HepG2 (cell line): ENCODE data around the gene GCC1. TPM values are rescaled to one million over a fixed set of nuclear protein-coding genes. Genes with fewer than 3 reads are reported as not detected.

Source experiments
- ARNTL ChIP-seq: sonication (generic); formaldehyde crosslinking; IDR thresholded peaks from 2 replicates; pipeline ENCODE4 v1.4.0; 2020; ENCODE audit warnings: mild to moderate bottlenecking, missing genetic modification reagents
- ATRX ChIP-seq: sonication (generic); formaldehyde crosslinking; IDR thresholded peaks from 2 replicates; pipeline ENCODE4 v1.4.0; 2020; ENCODE audit warnings: missing genetic modification reagents, borderline replicate concordance
- HNF4G ChIP-seq, 2 experiments: sonication (generic) in 1 of 2; formaldehyde crosslinking in 1 of 2; IDR thresholded peaks; 2 replicates each; pipeline versions ENCODE4 v1.4.0 to v1.6.1; 2011 to 2020; ENCODE audit warnings: borderline replicate concordance in 2 of 2, low read depth in 2 of 2, mild to moderate bottlenecking in 2 of 2, low read length in 1 of 2, missing genetic modification reagents in 1 of 2, moderate library complexity in 1 of 2
- HOXA3 ChIP-seq: sonication (generic); formaldehyde crosslinking; IDR thresholded peaks from 2 replicates; pipeline ENCODE4 v1.5.0; 2020; ENCODE audit warnings: missing genetic modification reagents
- NFATC3 ChIP-seq: sonication (generic); formaldehyde crosslinking; IDR thresholded peaks from 2 replicates; pipeline ENCODE4 v1.5.1; 2020; ENCODE audit warnings: mild to moderate bottlenecking, missing genetic modification reagents
- POLR2AphosphoS5 ChIP-seq: IDR thresholded peaks from 2 replicates; pipeline ENCODE4 v1.6.1; 2012; ENCODE audit warnings: low read depth, low read length
- SATB2 ChIP-seq: sonication (generic); formaldehyde crosslinking; IDR thresholded peaks from 2 replicates; pipeline ENCODE4 v1.5.0; 2020; ENCODE audit warnings: missing genetic modification reagents
- U2AF1 ChIP-seq: fragments of 200-400 bp; formaldehyde crosslinking; optimal IDR thresholded peaks from 2 replicates; pipeline ENCODE3; 2017; ENCODE audit warnings: mild to moderate bottlenecking, low read depth, low read length
- ZBTB20 ChIP-seq: sonication (generic); formaldehyde crosslinking; IDR thresholded peaks from 2 replicates; pipeline ENCODE4 v1.8.1; 2023; ENCODE audit warnings: missing genetic modification reagents, low read depth, mild to moderate bottlenecking, borderline replicate concordance
- ZFP41 ChIP-seq: sonication (generic); formaldehyde crosslinking; IDR thresholded peaks from 2 replicates; pipeline ENCODE4 v1.4.0; 2020; ENCODE audit warnings: mild to moderate bottlenecking, missing genetic modification reagents, borderline replicate concordance
- ZNF10 ChIP-seq: sonication (generic); formaldehyde crosslinking; IDR thresholded peaks from 2 replicates; pipeline ENCODE4 v1.4.0; 2020; ENCODE audit warnings: mild to moderate bottlenecking, low read depth, missing genetic modification reagents, borderline replicate concordance
- ZNF160 ChIP-seq: sonication (generic); formaldehyde crosslinking; IDR thresholded peaks from 2 replicates; pipeline ENCODE4 v1.8.0; 2022; ENCODE audit warnings: mild to moderate bottlenecking, inconsistent platforms, missing genetic modification reagents
- ZNF496 ChIP-seq: sonication (generic); formaldehyde crosslinking; IDR thresholded peaks from 2 replicates; pipeline ENCODE4 v1.8.1; 2023; ENCODE audit warnings: mild to moderate bottlenecking, moderate library complexity, missing genetic modification reagents; ENCODE audit not compliant: insufficient replicate concordance
- polyA plus RNA-seq, 8 experiments: library from polyadenylated mRNA; depleted of rRNA in 3 of 8; stranded (reverse) in 7 of 8; unstranded in 1 of 8; fragments of >200 nt; fragmentation: Illumina TruSeq in 4 of 8; extraction: Trizol in 4 of 8; gene quantifications; 2 replicates each; pipeline versions ENCODE4 v1.2.1 to v1.2.3, GENCODE V29; 2011 to 2016; ENCODE audit warnings: low read depth in 4 of 8, missing spikeins in 1 of 8, mixed read lengths in 1 of 8; ENCODE audit not compliant: insufficient read depth in 1 of 8
- total RNA-seq, 5 experiments: library from RNA; depleted of rRNA; stranded (reverse); fragments of >200 nt; fragmentation: Illumina TruSeq; extraction: Trizol; gene quantifications; 2 replicates each; pipeline ENCODE4 v1.2.3, GENCODE V29; 2016; ENCODE audit warnings: low read depth in 1 of 5
- TF ChIP-seq, protein P1 (sequence below): sonication (generic); formaldehyde crosslinking; IDR thresholded peaks from 2 replicates; pipeline ENCODE4 v1.4.0; 2020; ENCODE audit warnings: missing genetic modification reagents
- TF ChIP-seq, protein P2 (sequence below): sonication (generic); formaldehyde crosslinking; IDR thresholded peaks from 2 replicates; pipeline ENCODE4 v1.5.0; 2020; ENCODE audit warnings: mild to moderate bottlenecking, missing genetic modification reagents
- TF ChIP-seq, protein P3 (sequence below): sonication (generic); formaldehyde crosslinking; IDR thresholded peaks from 2 replicates; pipeline ENCODE4 v1.9.0; 2021; ENCODE audit warnings: missing genetic modification reagents, borderline replicate concordance
- TF ChIP-seq, protein P4 (sequence below): sonication (generic); formaldehyde crosslinking; IDR thresholded peaks from 2 replicates; pipeline ENCODE4 v1.8.0; 2022; ENCODE audit warnings: missing genetic modification reagents, mild to moderate bottlenecking, moderate library complexity, borderline replicate concordance

Gene GCC1
- total and polyA plus RNA-seq, 2 of the 13 experiments (the other 11 are each of a cell fraction or from before 2014, with no cell fraction given) = 2.5 to 15.3 TPM

DNA sequence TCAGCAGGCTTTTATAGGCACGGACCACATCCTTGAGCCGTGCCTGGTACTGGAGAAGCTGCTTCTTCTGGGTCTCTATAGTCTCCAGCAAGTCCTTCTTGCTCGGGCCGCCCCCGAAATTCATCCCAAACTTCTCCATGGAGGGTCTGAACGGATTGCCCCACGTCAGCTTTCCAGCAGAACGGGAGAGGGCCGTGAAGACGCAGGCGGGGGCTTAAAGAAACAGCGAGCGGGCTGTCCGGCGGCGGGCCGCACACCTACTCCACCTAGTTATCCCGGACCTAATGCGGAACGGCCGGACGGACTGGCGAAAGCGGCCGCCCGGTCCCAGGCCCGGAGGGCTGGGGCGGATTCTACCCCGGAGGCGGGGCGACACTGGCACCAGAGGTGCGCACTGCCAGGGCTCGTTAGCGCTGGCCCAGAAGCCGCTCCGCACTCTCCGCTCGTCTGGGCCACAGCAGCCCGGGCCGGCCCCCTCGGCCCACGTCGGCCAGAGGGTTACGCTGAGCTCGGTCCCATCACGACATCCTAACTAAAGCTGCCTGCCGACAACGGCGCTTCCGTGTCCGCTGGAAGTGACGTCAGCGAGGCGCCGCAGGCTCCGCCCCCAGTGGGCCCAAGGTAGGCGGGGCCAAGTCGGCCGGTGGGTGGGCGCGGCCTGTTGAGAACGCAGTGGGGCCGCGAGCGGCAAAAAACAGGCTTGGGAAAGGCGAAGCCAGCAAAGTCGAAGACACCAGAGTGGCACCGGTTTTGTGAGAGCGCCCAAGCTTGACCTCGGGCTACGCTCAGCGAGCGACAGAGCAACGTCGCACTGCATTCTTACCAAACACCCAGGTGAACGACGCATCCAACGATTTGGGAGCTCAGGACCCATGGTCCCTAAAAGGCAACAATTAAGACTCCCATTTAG is at the start of gene GCC1 (continued):
- TF ChIP-seq SATB2 (CRISPR knock-in tag) = no peak
- 0 out of 2 replicates have a peak, but pooled peaks have one; percentile 52 for TF ChIP-seq ZFP41 (CRISPR knock-in tag)
- TF ChIP-seq, protein P1, sequence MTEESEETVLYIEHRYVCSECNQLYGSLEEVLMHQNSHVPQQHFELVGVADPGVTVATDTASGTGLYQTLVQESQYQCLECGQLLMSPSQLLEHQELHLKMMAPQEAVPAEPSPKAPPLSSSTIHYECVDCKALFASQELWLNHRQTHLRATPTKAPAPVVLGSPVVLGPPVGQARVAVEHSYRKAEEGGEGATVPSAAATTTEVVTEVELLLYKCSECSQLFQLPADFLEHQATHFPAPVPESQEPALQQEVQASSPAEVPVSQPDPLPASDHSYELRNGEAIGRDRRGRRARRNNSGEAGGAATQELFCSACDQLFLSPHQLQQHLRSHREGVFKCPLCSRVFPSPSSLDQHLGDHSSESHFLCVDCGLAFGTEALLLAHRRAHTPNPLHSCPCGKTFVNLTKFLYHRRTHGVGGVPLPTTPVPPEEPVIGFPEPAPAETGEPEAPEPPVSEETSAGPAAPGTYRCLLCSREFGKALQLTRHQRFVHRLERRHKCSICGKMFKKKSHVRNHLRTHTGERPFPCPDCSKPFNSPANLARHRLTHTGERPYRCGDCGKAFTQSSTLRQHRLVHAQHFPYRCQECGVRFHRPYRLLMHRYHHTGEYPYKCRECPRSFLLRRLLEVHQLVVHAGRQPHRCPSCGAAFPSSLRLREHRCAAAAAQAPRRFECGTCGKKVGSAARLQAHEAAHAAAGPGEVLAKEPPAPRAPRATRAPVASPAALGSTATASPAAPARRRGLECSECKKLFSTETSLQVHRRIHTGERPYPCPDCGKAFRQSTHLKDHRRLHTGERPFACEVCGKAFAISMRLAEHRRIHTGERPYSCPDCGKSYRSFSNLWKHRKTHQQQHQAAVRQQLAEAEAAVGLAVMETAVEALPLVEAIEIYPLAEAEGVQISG = peak; percentile 80
- TF ChIP-seq, protein P2, sequence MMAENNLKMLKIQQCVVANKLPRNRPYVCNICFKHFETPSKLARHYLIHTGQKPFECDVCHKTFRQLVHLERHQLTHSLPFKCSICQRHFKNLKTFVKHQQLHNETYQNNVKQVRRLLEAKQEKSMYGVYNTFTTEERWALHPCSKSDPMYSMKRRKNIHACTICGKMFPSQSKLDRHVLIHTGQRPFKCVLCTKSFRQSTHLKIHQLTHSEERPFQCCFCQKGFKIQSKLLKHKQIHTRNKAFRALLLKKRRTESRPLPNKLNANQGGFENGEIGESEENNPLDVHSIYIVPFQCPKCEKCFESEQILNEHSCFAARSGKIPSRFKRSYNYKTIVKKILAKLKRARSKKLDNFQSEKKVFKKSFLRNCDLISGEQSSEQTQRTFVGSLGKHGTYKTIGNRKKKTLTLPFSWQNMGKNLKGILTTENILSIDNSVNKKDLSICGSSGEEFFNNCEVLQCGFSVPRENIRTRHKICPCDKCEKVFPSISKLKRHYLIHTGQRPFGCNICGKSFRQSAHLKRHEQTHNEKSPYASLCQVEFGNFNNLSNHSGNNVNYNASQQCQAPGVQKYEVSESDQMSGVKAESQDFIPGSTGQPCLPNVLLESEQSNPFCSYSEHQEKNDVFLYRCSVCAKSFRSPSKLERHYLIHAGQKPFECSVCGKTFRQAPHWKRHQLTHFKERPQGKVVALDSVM (CRISPR knock-in tag) = no peak
- TF ChIP-seq ZBTB20 = no peak
- TF ChIP-seq, protein P3, sequence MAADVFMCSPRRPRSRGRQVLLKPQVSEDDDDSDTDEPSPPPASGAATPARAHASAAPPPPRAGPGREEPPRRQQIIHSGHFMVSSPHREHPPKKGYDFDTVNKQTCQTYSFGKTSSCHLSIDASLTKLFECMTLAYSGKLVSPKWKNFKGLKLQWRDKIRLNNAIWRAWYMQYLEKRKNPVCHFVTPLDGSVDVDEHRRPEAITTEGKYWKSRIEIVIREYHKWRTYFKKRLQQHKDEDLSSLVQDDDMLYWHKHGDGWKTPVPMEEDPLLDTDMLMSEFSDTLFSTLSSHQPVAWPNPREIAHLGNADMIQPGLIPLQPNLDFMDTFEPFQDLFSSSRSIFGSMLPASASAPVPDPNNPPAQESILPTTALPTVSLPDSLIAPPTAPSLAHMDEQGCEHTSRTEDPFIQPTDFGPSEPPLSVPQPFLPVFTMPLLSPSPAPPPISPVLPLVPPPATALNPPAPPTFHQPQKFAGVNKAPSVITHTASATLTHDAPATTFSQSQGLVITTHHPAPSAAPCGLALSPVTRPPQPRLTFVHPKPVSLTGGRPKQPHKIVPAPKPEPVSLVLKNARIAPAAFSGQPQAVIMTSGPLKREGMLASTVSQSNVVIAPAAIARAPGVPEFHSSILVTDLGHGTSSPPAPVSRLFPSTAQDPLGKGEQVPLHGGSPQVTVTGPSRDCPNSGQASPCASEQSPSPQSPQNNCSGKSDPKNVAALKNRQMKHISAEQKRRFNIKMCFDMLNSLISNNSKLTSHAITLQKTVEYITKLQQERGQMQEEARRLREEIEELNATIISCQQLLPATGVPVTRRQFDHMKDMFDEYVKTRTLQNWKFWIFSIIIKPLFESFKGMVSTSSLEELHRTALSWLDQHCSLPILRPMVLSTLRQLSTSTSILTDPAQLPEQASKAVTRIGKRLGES (CRISPR knock-in tag) = no peak
- TF ChIP-seq ARNTL (CRISPR knock-in tag) = 0 out of 2 replicates have a peak, but pooled peaks have one; percentile 43
- TF ChIP-seq, protein P4, sequence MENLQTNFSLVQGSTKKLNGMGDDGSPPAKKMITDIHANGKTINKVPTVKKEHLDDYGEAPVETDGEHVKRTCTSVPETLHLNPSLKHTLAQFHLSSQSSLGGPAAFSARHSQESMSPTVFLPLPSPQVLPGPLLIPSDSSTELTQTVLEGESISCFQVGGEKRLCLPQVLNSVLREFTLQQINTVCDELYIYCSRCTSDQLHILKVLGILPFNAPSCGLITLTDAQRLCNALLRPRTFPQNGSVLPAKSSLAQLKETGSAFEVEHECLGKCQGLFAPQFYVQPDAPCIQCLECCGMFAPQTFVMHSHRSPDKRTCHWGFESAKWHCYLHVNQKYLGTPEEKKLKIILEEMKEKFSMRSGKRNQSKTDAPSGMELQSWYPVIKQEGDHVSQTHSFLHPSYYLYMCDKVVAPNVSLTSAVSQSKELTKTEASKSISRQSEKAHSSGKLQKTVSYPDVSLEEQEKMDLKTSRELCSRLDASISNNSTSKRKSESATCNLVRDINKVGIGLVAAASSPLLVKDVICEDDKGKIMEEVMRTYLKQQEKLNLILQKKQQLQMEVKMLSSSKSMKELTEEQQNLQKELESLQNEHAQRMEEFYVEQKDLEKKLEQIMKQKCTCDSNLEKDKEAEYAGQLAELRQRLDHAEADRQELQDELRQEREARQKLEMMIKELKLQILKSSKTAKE = no peak
- TF ChIP-seq HOXA3 (CRISPR knock-in tag) = peak; percentile 87
- TF ChIP-seq U2AF1 = no peak
- no peak for TF ChIP-seq ZNF496
- TF ChIP-seq POLR2AphosphoS5 = peak; percentile 86
- TF ChIP-seq ZNF10 (CRISPR knock-in tag) = no peak
- TF ChIP-seq HNF4G (IDR thresholded peaks at IDR 0.05; ENCODE audit: borderline replicate concordance, low read depth, low read length) = no peak
- TF ChIP-seq HNF4G (CRISPR knock-in tag; IDR thresholded peaks at IDR 0.05; ENCODE audit: borderline replicate concordance, low read depth) = no peak
- TF ChIP-seq ATRX (CRISPR knock-in tag) = no peak
- TF ChIP-seq ZNF160 (CRISPR knock-in tag) = peak; percentile 65; the same call in 1 of the 2 replicates
- TF ChIP-seq NFATC3 (CRISPR knock-in tag) = no peak
